Keratinocyte (primary cell): ENCODE data around the gene IGFL1. TPM values are rescaled to one million over a fixed set of nuclear protein-coding genes. Genes with fewer than 3 reads are reported as not detected.

Experiments used
- DNase-seq: peaks from one replicate; pipeline ENCODE4 v3.0.0-alpha.2; 2011; ENCODE audit warnings: low read depth, missing footprints, low spot score
- FAIRE-seq: peaks from 2 replicates; lab custom pipeline; 2011; peaks lifted over from hg19 to GRCh38; lab: Jason Lieb, UNC
- H2AFZ ChIP-seq: 2 replicates; pipeline ENCODE4 v1.6.0; 2012; ENCODE audit warnings: low read length, control low read depth, inconsistent platforms; ENCODE audit not compliant: control insufficient read depth
- H3K27ac ChIP-seq: 2 replicates; pipeline ENCODE4 v1.5.1; 2011; ENCODE audit warnings: low read length; ENCODE audit not compliant: control insufficient read depth, insufficient read depth
- H3K27me3 ChIP-seq: 3 replicates; pipeline ENCODE4 v1.6.0; 2011; ENCODE audit warnings: low read length; ENCODE audit not compliant: control insufficient read depth, insufficient read depth; ENCODE audit errors: extremely low read depth
- H3K36me3 ChIP-seq, 2 experiments: 2 replicates in 1 of 2; 3 replicates in 1 of 2; pipeline ENCODE4 v1.5.1; 2011; ENCODE audit warnings: low read length in 2 of 2, mild to moderate bottlenecking in 1 of 2; ENCODE audit not compliant: control insufficient read depth in 2 of 2, insufficient read depth in 2 of 2; ENCODE audit errors: extremely low read depth in 1 of 2
- H3K4me1 ChIP-seq: 3 replicates; pipeline ENCODE4 v1.5.1; 2011; ENCODE audit warnings: low read length; ENCODE audit not compliant: control insufficient read depth, insufficient read depth; ENCODE audit errors: extremely low read depth
- H3K4me2 ChIP-seq: 3 replicates; pipeline ENCODE4 v1.6.0; 2011; ENCODE audit warnings: low read depth, low read length; ENCODE audit not compliant: control insufficient read depth, insufficient read depth; ENCODE audit errors: extremely low read depth
- H3K4me3 ChIP-seq, 3 experiments: fragments of 200-600 bp in 1 of 3; sonication (generic) in 1 of 3; 2 replicates in 2 of 3; 3 replicates in 1 of 3; pipeline ENCODE4 v1.5.1; 2011 to 2016; ENCODE audit warnings: low read length in 3 of 3, mild to moderate bottlenecking in 3 of 3, control low read depth in 2 of 3, inconsistent platforms in 1 of 3, low read depth in 1 of 3, mixed read lengths in 1 of 3, mixed run types in 1 of 3, moderate library complexity in 1 of 3; ENCODE audit not compliant: control insufficient read depth in 2 of 3, insufficient read depth in 2 of 3; ENCODE audit errors: extremely low read depth in 1 of 3
- H3K79me2 ChIP-seq: 2 replicates; pipeline ENCODE4 v1.6.0; 2012; ENCODE audit warnings: low read length; ENCODE audit not compliant: control insufficient read depth, insufficient read depth
- H3K9ac ChIP-seq: 3 replicates; pipeline ENCODE4 v1.6.0; 2011; ENCODE audit warnings: low read length; ENCODE audit not compliant: control insufficient read depth, insufficient read depth; ENCODE audit errors: extremely low read depth
- H3K9me1 ChIP-seq: 3 replicates; pipeline ENCODE4 v1.6.0; 2011; ENCODE audit warnings: low read length; ENCODE audit not compliant: control insufficient read depth, insufficient read depth; ENCODE audit errors: extremely low read depth
- H3K9me3 ChIP-seq: 2 replicates; pipeline ENCODE4 v1.5.1; 2012; ENCODE audit warnings: low read depth, low read length; ENCODE audit not compliant: control insufficient read depth
- H4K20me1 ChIP-seq: 3 replicates; pipeline ENCODE4 v1.6.0; 2011; ENCODE audit warnings: low read length; ENCODE audit not compliant: control insufficient read depth, insufficient read depth; ENCODE audit errors: extremely low read depth
- CTCF ChIP-seq, 3 experiments: IDR thresholded peaks in 1 of 3; conservative IDR thresholded peaks in 1 of 3; optimal IDR thresholded peaks in 1 of 3; 2 replicates in 2 of 3; 3 replicates in 1 of 3; pipeline versions ENCODE3 to v1.5.1; 2011; ENCODE audit warnings: low read length in 3 of 3, mild to moderate bottlenecking in 3 of 3, moderate library complexity in 2 of 3, control low read depth in 1 of 3, inconsistent platforms in 1 of 3; ENCODE audit not compliant: insufficient read depth in 2 of 3; ENCODE audit errors: extremely low read depth in 1 of 3
- EZH2 ChIP-seq: IDR thresholded peaks from one replicate; pipeline ENCODE4 v1.6.1; 2012; ENCODE audit warnings: inconsistent platforms, mild to moderate bottlenecking, low read length, moderate library complexity
- dilution Hi-C: fragments of 300-500 bp; cut with MboI; formaldehyde crosslinking; loops from one replicate; pipeline ENCODE4 v1.7.0; 2020; ENCODE audit warnings: low sequenced_read_pairs; ENCODE audit not compliant: extremely low pct_ligation_motif_present
- polyA plus RNA-seq, 5 experiments: library from polyadenylated mRNA; depleted of rRNA in 3 of 5; stranded (reverse) in 3 of 5; stranded (forward) in 1 of 5; unstranded in 1 of 5; fragments of >200 nt; gene quantifications; 1 replicate in 1 of 5; 2 replicates in 3 of 5; 3 replicates in 1 of 5; pipeline versions ENCODE4 v1.2.1 to v1.2.3, GENCODE V29; 2011 to 2012; ENCODE audit warnings: missing spikeins in 2 of 5, low read depth in 1 of 5, low replicate concordance in 1 of 5

Gene IGFL1
- polyA plus RNA-seq, 1 donor (not counting 4 experiments of a cell fraction or from before 2014, with no cell fraction given), result 21.3 TPM

GRCh38 chr19:46250076-46250735 is 20.7 kb downstream of the IGFL1 start:
- dilution Hi-C loops, result no loop called here
- FAIRE-seq, result no peak

GRCh38 chr19:46251416-46251815 is 21.9 kb downstream of the IGFL1 start:
- Histone ChIP-seq H3K4me3 (no peak overlapping the region), H3K9me3 (peaks cover 2% of the 10 kb centered on the region), H3K27ac (no peak overlapping the region), H3K9ac (no peak overlapping the region), H2AFZ (no peak overlapping the region), H3K27me3 (peaks cover 23% of the 10 kb centered on the region), H3K4me2 (no peak overlapping the region), H3K36me3 (no peaks in the 10 kb centered on the region), H3K4me1 (peaks cover 3% of the 10 kb centered on the region), H3K9me1 (no peaks in the 10 kb centered on the region), H4K20me1 (no peaks in the 10 kb centered on the region), H3K79me2 (no peaks in the 10 kb centered on the region)
- dilution Hi-C loops, result no loop called here
- FAIRE-seq (peak; percentile 39), DNase-seq (no peak)
- TF ChIP-seq EZH2, result no peak
- TF ChIP-seq CTCF (optimal IDR thresholded peaks at IDR 0.05 in 1 of 3, IDR thresholded peaks at IDR 0.05 in 1 of 3, conservative IDR thresholded peaks at IDR 0.05 in 1 of 3; ENCODE audit: extremely low read depth in 1 of 3, insufficient read depth in 2 of 3, low read length in 3 of 3), result no peak

More at GRCh38 chr19:46250076-46250735, 20.7 kb downstream of the IGFL1 start:
- no peaks in the 10 kb centered on the region for H3K79me2 ChIP-seq
- no peak overlapping the region for H3K9ac ChIP-seq
- no peak for TF ChIP-seq EZH2
- TF ChIP-seq CTCF (optimal IDR thresholded peaks at IDR 0.05 in 1 of 3, IDR thresholded peaks at IDR 0.05 in 1 of 3, conservative IDR thresholded peaks at IDR 0.05 in 1 of 3; ENCODE audit: extremely low read depth in 1 of 3, insufficient read depth in 2 of 3, low read length in 3 of 3), result no peak
- H3K27me3 ChIP-seq, result peaks cover 35% of the 10 kb centered on the region
- H3K27ac ChIP-seq, result no peak overlapping the region
- DNase-seq, result no peak
- H3K4me3 ChIP-seq, result no peak overlapping the region
- no peaks in the 10 kb centered on the region for H4K20me1 ChIP-seq
- no peaks in the 10 kb centered on the region for H3K9me1 ChIP-seq
- H3K4me1 ChIP-seq, result peaks cover 3% of the 10 kb centered on the region
- no peaks in the 10 kb centered on the region for H3K9me3 ChIP-seq
- no peak overlapping the region for H3K4me2 ChIP-seq
- H3K36me3 ChIP-seq, result no peaks in the 10 kb centered on the region
- no peak overlapping the region for H2AFZ ChIP-seq
